Ecto neural progenitor cell (in vitro differentiated cells): ENCODE measurements around the gene COL23A1.
A peak's percentile ranks its signal among the peaks of the same experiment; 100 is the strongest.
"Not testable (repeated sequence)": the region's sequence is repeated elsewhere in the genome, so short reads cannot be mapped to it uniquely, and the experiment has no call there.

Source experiments
- DNase-seq: peaks from one replicate; pipeline ENCODE4 v3.0.0-alpha.2; 2018; ENCODE audit warnings: low spot score

Gene COL23A1

GRCh38 chr5:178588769-178589168 lies 1.4 kb downstream of the COL23A1 start:
- no peak for DNase-seq

- DNase-seq: no peak
Measured at GRCh38 chr5:178587763-178588611, 2.2 kb downstream of the COL23A1 start.

GRCh38 chr5:178586396-178586795 lies 3.8 kb downstream of the COL23A1 start:
- no peak for DNase-seq

- not testable (repeated sequence) for DNase-seq
Measured at GRCh38 chr5:178585421-178585820, 4.8 kb downstream of the COL23A1 start.

- no peak for DNase-seq
Measured at GRCh38 chr5:178583279-178583678, 6.9 kb downstream of the COL23A1 start.

GRCh38 chr5:178582291-178582690 lies 7.9 kb downstream of the COL23A1 start:
- DNase-seq: no peak

GRCh38 chr5:178581621-178582020 lies 8.6 kb downstream of the COL23A1 start:
- no peak for DNase-seq

- no peak for DNase-seq
Measured at GRCh38 chr5:178580271-178580955, 9.8 kb downstream of the COL23A1 start.

- DNase-seq: no peak
Measured at GRCh38 chr5:178577944-178578343, 12.2 kb downstream of the COL23A1 start.

GRCh38 chr5:178577376-178577839 lies 12.8 kb downstream of the COL23A1 start:
- peak; percentile 74 for DNase-seq

GRCh38 chr5:178576591-178577351 lies 13.4 kb downstream of the COL23A1 start:
- DNase-seq: peak; percentile 75

- DNase-seq: no peak
Measured at GRCh38 chr5:178573216-178573615, 17.0 kb downstream of the COL23A1 start.

- DNase-seq: no peak
Measured at GRCh38 chr5:178572617-178573016, 17.6 kb downstream of the COL23A1 start.

GRCh38 chr5:178569485-178569884 lies 20.7 kb downstream of the COL23A1 start:
- no peak for DNase-seq

GRCh38 chr5:178564811-178565550 lies 25.2 kb downstream of the COL23A1 start:
- no peak for DNase-seq

GRCh38 chr5:178564397-178564796 lies 25.8 kb downstream of the COL23A1 start:
- DNase-seq: no peak

- no peak for DNase-seq
Measured at GRCh38 chr5:178563621-178564020, 26.6 kb downstream of the COL23A1 start.

- no peak for DNase-seq
Measured at GRCh38 chr5:178561746-178562264, 28.4 kb downstream of the COL23A1 start.

- DNase-seq: no peak
Measured at GRCh38 chr5:178560911-178561310, 29.3 kb downstream of the COL23A1 start.

GRCh38 chr5:178557416-178557815 lies 32.8 kb downstream of the COL23A1 start:
- DNase-seq: no peak

- DNase-seq: no peak
Measured at GRCh38 chr5:178555771-178556211, 34.4 kb downstream of the COL23A1 start.
